HepG2 (cell line): ENCODE measurements around the gene POC1B. TPM values are rescaled to one million over a fixed set of nuclear protein-coding genes. Genes with fewer than 3 reads are reported as not detected.

Experiments
- ARNT ChIP-seq: fragments of 450-650 bp; IDR thresholded peaks from 2 replicates; pipeline ENCODE4 v1.6.1; 2017
- ATAD3A ChIP-seq: sonication (generic); formaldehyde crosslinking; IDR thresholded peaks from 2 replicates; pipeline ENCODE4 v1.4.0; 2020; ENCODE audit warnings: missing genetic modification reagents
- DMAP1 ChIP-seq: IDR thresholded peaks from 2 replicates; pipeline ENCODE4 v1.6.1; 2016
- DR1 ChIP-seq: sonication (generic); formaldehyde crosslinking; IDR thresholded peaks from 2 replicates; pipeline ENCODE4 v1.8.0; 2021; ENCODE audit warnings: mild to moderate bottlenecking, missing genetic modification reagents, inconsistent platforms
- EP300 ChIP-seq, 3 experiments: sonication (generic) in 1 of 3; formaldehyde crosslinking in 1 of 3; IDR thresholded peaks; 2 replicates each; pipeline versions ENCODE4 v1.5.1 to v1.6.1; 2011 to 2020; ENCODE audit warnings: low read depth in 2 of 3, low read length in 2 of 3, borderline replicate concordance in 1 of 3, improper control_type of control experiment in 1 of 3, mild to moderate bottlenecking in 1 of 3, missing genetic modification reagents in 1 of 3, moderate library complexity in 1 of 3
- IRF2 ChIP-seq: IDR thresholded peaks from 2 replicates; pipeline ENCODE4 v1.6.1; 2018; ENCODE audit warnings: missing genetic modification reagents, missing compliant biosample characterization
- MATR3 ChIP-seq: sonication (generic); formaldehyde crosslinking; IDR thresholded peaks from 2 replicates; pipeline ENCODE4 v1.4.0; 2020; ENCODE audit warnings: missing genetic modification reagents
- MXI1 ChIP-seq: IDR thresholded peaks from 3 replicates; pipeline ENCODE4 v1.6.1; 2012; ENCODE audit warnings: low read depth, low read length, inconsistent platforms, borderline replicate concordance
- NFKB2 ChIP-seq: sonication (generic); formaldehyde crosslinking; IDR thresholded peaks from 2 replicates; pipeline ENCODE4 v1.4.0; 2020; ENCODE audit warnings: missing genetic modification reagents, borderline replicate concordance
- NONO ChIP-seq, 2 experiments: fragments of 450-650 bp in 1 of 2; sonication (generic) in 1 of 2; formaldehyde crosslinking in 1 of 2; IDR thresholded peaks in 1 of 2; conservative IDR thresholded peaks in 1 of 2; 2 replicates each; pipeline versions ENCODE4 v1.6.1 to v1.8.0; 2017 to 2022; ENCODE audit warnings: mild to moderate bottlenecking in 1 of 2, missing genetic modification reagents in 1 of 2, moderate library complexity in 1 of 2
- PITX1 ChIP-seq: sonication (generic); formaldehyde crosslinking; IDR thresholded peaks from 2 replicates; pipeline ENCODE4 v1.5.1; 2020; ENCODE audit warnings: mild to moderate bottlenecking, missing genetic modification reagents
- POLR2A ChIP-seq, 2 experiments: IDR thresholded peaks; 2 replicates each; pipeline ENCODE4 v1.6.1; 2011; ENCODE audit warnings: low read depth in 2 of 2, low read length in 2 of 2, mild to moderate bottlenecking in 1 of 2, moderate library complexity in 1 of 2; ENCODE audit not compliant: insufficient read depth in 1 of 2
- RXRB ChIP-seq: IDR thresholded peaks from 2 replicates; pipeline ENCODE4 v1.6.1; 2016; ENCODE audit warnings: borderline replicate concordance, missing genetic modification reagents, missing compliant biosample characterization
- SAP130 ChIP-seq: IDR thresholded peaks from 2 replicates; pipeline ENCODE4 v1.6.1; 2016; ENCODE audit warnings: low read depth
- SOX13 ChIP-seq, 3 experiments: fragments of 450-650 bp in 1 of 3; sonication (generic) in 1 of 3; formaldehyde crosslinking in 1 of 3; IDR thresholded peaks in 2 of 3; conservative IDR thresholded peaks in 1 of 3; 2 replicates each; pipeline versions ENCODE4 v1.5.0 to v1.6.1; 2016 to 2020; ENCODE audit warnings: antibody characterized with exemption in 1 of 3, mild to moderate bottlenecking in 1 of 3, missing compliant biosample characterization in 1 of 3, missing genetic modification reagents in 1 of 3, moderate library complexity in 1 of 3
- THAP7 ChIP-seq: sonication (generic); formaldehyde crosslinking; IDR thresholded peaks from 2 replicates; pipeline ENCODE4 v1.8.1; 2023; ENCODE audit warnings: mild to moderate bottlenecking, missing genetic modification reagents
- YEATS4 ChIP-seq: sonication (generic); formaldehyde crosslinking; IDR thresholded peaks from 2 replicates; pipeline ENCODE4 v1.4.0; 2020; ENCODE audit warnings: missing genetic modification reagents, borderline replicate concordance
- ZBTB39 ChIP-seq: sonication (generic); formaldehyde crosslinking; IDR thresholded peaks from 2 replicates; pipeline ENCODE4 v1.5.0; 2020; ENCODE audit warnings: missing genetic modification reagents
- ZNF101 ChIP-seq: sonication (generic); formaldehyde crosslinking; IDR thresholded peaks from 2 replicates; pipeline ENCODE4 v1.4.0; 2020; ENCODE audit warnings: mild to moderate bottlenecking, low read depth, missing genetic modification reagents, borderline replicate concordance
- ZNF432 ChIP-seq: sonication (generic); formaldehyde crosslinking; IDR thresholded peaks from 2 replicates; pipeline ENCODE4 v1.5.0; 2020; ENCODE audit warnings: missing genetic modification reagents, mild to moderate bottlenecking, borderline replicate concordance
- ZNF614 ChIP-seq: IDR thresholded peaks from 2 replicates; pipeline ENCODE4 v1.6.1; 2018; ENCODE audit warnings: missing biosample characterization, missing genetic modification reagents, inconsistent platforms, borderline replicate concordance
- ZNF777 ChIP-seq: sonication (generic); formaldehyde crosslinking; IDR thresholded peaks from 2 replicates; pipeline ENCODE4 v1.4.0; 2020; ENCODE audit warnings: missing genetic modification reagents
- polyA plus RNA-seq, 8 experiments: library from polyadenylated mRNA; depleted of rRNA in 3 of 8; stranded (reverse) in 7 of 8; unstranded in 1 of 8; fragments of >200 nt; fragmentation: Illumina TruSeq in 4 of 8; extraction: Trizol in 4 of 8; gene quantifications; 2 replicates each; pipeline versions ENCODE4 v1.2.1 to v1.2.3, GENCODE V29; 2011 to 2016; ENCODE audit warnings: low read depth in 4 of 8, missing spikeins in 1 of 8, mixed read lengths in 1 of 8; ENCODE audit not compliant: insufficient read depth in 1 of 8
- total RNA-seq, 5 experiments: library from RNA; depleted of rRNA; stranded (reverse); fragments of >200 nt; fragmentation: Illumina TruSeq; extraction: Trizol; gene quantifications; 2 replicates each; pipeline ENCODE4 v1.2.3, GENCODE V29; 2016; ENCODE audit warnings: low read depth in 1 of 5
- TF ChIP-seq, protein P1 (sequence below): IDR thresholded peaks from 2 replicates; pipeline ENCODE4 v1.6.1; 2016; ENCODE audit warnings: control low read depth

POC1B gene
- total and polyA plus RNA-seq, 2 of the 13 experiments (the other 11 are each of a cell fraction or from before 2014, with no cell fraction given) = 9.3 to 11.0 TPM

DNA sequence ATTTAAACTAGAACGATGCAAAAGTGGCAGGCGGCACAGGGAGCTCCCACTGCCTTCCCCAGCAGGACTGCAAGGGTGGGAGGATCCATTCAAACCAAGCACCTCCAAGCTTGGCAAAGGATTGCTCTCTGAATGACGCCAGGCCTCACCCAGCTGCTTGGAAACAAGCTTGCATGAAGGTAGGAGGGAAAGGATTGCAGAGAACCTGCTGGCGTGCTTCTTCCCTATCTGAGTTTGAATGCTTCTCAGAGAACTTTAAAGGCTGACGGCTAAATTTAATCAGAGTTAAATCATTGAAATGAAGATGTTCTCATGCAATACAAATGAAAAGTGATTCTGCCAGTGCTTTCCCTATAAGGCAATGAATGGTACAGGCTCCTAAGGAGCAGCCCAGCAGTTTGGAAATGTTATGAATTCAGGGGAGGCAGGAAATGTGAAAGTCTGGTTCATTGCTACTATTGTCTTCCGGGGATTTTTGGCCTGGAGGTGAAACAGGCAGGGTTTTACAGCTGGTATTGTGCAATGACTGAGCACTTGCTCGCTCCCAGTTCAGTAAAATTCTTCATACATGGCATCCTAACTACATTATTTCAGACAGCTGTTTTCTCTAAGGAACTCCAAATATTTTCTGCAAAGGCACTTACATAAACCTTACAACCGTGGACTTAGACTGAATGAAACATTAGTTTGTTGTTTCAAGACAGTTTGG is 141.6 kb downstream of the POC1B start (continued):
- no peak for TF ChIP-seq ZNF432
- TF ChIP-seq ZNF777 = no peak
- TF ChIP-seq RXRB (CRISPR knock-in tag) = peak; percentile 58; the same call in 1 of the 2 replicates
- TF ChIP-seq SOX13 (IDR thresholded peaks at IDR 0.05) = peak; percentile 57
- peak in 1 of 2 experiments; percentile 83; a peak in 2 of 4 replicates for TF ChIP-seq SOX13 (CRISPR knock-in tag; conservative IDR thresholded peaks at IDR 0.05 in 1 of 2, IDR thresholded peaks at IDR 0.05 in 1 of 2)
- TF ChIP-seq ATAD3A (CRISPR knock-in tag) = no peak
- TF ChIP-seq DMAP1 (CRISPR knock-in tag) = 0 out of 2 replicates have a peak, but pooled peaks have one; percentile 40
- no peak for TF ChIP-seq ARNT
- 0 out of 2 replicates have a peak, but pooled peaks have one; percentile 22 for TF ChIP-seq YEATS4 (CRISPR knock-in tag)
- TF ChIP-seq NONO (IDR thresholded peaks at IDR 0.05) = no peak
- TF ChIP-seq NONO (CRISPR knock-in tag; conservative IDR thresholded peaks at IDR 0.05) = no peak
- 0 out of 4 replicates have a peak, but pooled peaks of 1 of the 2 experiments have one; percentile 8 for TF ChIP-seq POLR2A (IDR thresholded peaks at IDR 0.05; ENCODE audit: insufficient read depth in 1 of 2, low read depth in 2 of 2, low read length in 2 of 2)
- TF ChIP-seq ZNF101 (CRISPR knock-in tag) = no peak
- no peak for TF ChIP-seq ZBTB39 (CRISPR knock-in tag)
- TF ChIP-seq THAP7 (CRISPR knock-in tag) = no peak
- TF ChIP-seq DR1 (CRISPR knock-in tag) = no peak
- TF ChIP-seq IRF2 = 0 out of 2 replicates have a peak, but pooled peaks have one; percentile 10
- TF ChIP-seq, protein P1, sequence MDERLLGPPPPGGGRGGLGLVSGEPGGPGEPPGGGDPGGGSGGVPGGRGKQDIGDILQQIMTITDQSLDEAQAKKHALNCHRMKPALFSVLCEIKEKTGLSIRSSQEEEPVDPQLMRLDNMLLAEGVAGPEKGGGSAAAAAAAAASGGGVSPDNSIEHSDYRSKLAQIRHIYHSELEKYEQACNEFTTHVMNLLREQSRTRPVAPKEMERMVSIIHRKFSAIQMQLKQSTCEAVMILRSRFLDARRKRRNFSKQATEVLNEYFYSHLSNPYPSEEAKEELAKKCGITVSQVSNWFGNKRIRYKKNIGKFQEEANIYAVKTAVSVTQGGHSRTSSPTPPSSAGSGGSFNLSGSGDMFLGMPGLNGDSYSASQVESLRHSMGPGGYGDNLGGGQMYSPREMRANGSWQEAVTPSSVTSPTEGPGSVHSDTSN (CRISPR knock-in tag) = no peak
- 0 out of 2 replicates have a peak, but pooled peaks have one; percentile 26 for TF ChIP-seq PITX1 (CRISPR knock-in tag)
- TF ChIP-seq ZNF614 (CRISPR knock-in tag) = no peak
- TF ChIP-seq EP300 (IDR thresholded peaks at IDR 0.05; ENCODE audit: low read depth in 2 of 2, low read length in 2 of 2) = peak in 1 of 2 experiments; percentile 37; a peak in 1 of 4 replicates
- TF ChIP-seq EP300 (CRISPR knock-in tag; IDR thresholded peaks at IDR 0.05; ENCODE audit: borderline replicate concordance) = no peak
- TF ChIP-seq MXI1 = 0 out of 3 replicates have a peak, but pooled peaks have one; percentile 21
- no peak for TF ChIP-seq NFKB2 (CRISPR knock-in tag)
- peak; percentile 69 for TF ChIP-seq SAP130 (CRISPR knock-in tag)
- no peak for TF ChIP-seq MATR3 (CRISPR knock-in tag)
